Activated naive CD8-positive, alpha-beta T cell (primary cell): ENCODE results near the gene UBL3.

Experiments
- H3K27ac Mint-ChIP-seq: one replicate; pipeline ENCODE4 v1.8.0; 2021; ENCODE audit warnings: mixed read lengths
- H3K27me3 Mint-ChIP-seq: one replicate; pipeline ENCODE4 v1.8.0; 2021; ENCODE audit warnings: mixed read lengths
- H3K36me3 Mint-ChIP-seq: one replicate; pipeline ENCODE4 v1.8.0; 2021; ENCODE audit warnings: mixed read lengths
- H3K4me1 Mint-ChIP-seq: one replicate; pipeline ENCODE4 v1.8.0; 2021; ENCODE audit warnings: low read depth, mixed read lengths
- H3K4me3 Mint-ChIP-seq: one replicate; pipeline ENCODE4 v1.8.0; 2021; ENCODE audit warnings: mild to moderate bottlenecking, mixed read lengths
- H3K9me3 Mint-ChIP-seq: one replicate; pipeline ENCODE4 v1.8.0; 2021; ENCODE audit warnings: low read depth, mixed read lengths

The UBL3 gene

DNA sequence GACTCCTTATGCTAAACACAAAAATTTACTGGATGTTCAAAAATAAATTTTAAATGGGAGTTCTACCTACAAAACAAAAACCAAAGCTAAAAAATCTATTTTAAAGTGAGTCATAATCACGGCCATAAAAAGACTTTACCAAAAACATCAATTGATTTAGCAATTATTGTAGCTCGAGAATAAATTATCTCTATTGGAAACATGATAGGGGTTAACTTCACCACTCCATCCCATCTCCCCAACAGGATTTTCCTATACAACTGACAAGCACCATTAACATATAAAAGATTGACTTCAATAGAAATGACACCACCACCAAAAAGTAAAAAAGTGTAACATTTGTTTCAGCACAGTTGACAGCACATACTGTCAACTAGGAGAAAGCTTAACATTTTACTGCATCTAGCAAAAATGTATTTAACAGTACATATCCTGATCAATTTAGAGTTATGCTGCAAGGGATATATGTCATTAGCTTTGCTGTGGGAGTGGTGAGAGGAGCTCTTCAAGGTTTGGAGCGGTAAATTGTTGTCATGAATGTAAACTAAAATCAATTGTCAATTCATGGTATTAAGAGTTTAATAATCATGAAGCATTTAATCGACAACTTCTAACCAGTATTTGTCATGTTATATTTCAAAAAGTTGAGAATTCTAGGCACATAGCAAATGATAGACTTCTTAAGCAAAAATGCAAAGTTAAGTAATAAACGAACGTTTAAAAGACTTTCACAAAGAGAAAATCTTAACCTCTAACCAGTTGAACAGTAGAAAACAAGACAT lies 3.8 kb downstream of the UBL3 start:
- H3K27ac Mint-ChIP-seq = peak overlapping the region; percentile 46
- H3K4me3 Mint-ChIP-seq = peak overlapping the region; percentile 92
- H3K9me3 Mint-ChIP-seq = no peaks in the 10 kb centered on the region

GRCh38 chr13:29845440-29846056 lies 4.9 kb downstream of the UBL3 start:
- Mint-ChIP-seq H3K27me3 (no peaks in the 10 kb centered on the region), H3K4me1 (peaks cover 67% of the 10 kb centered on the region), H3K4me3 (peak overlapping the region; percentile 42), H3K36me3 (no peaks in the 10 kb centered on the region), H3K9me3 (no peaks in the 10 kb centered on the region), H3K27ac (no peak overlapping the region)

More for the DNA sequence above, 3.8 kb downstream of the UBL3 start:
- Mint-ChIP-seq H3K27me3 (no peaks in the 10 kb centered on the region), H3K4me1 (peaks cover 57% of the 10 kb centered on the region), H3K36me3 (no peaks in the 10 kb centered on the region)

GRCh38 chr13:29844441-29844840 lies 6.0 kb downstream of the UBL3 start:
- Mint-ChIP-seq H3K4me3 (no peak overlapping the region), H3K4me1 (peaks cover 74% of the 10 kb centered on the region), H3K9me3 (no peaks in the 10 kb centered on the region)

DNA sequence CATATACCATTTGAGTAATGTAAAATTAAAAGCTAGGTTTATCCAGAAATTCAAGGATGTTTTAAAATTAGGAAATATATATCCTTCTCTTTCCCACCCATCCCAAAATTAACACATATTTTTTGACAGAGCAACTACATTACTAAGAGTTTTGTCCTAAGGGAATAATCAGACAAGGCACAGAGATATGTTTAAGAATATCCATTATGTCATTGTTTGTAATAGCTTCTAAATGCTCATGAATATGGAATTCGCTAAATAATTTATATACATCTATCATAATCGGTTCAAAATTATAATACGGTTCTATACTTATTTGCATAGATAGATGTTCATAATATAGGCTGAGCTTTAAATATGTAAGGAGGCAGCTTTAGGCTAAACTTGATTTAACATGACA lies 9.8 kb downstream of the UBL3 start:
- H3K27me3 Mint-ChIP-seq = no peaks in the 10 kb centered on the region
- no peaks in the 10 kb centered on the region for H3K36me3 Mint-ChIP-seq
- H3K4me1 Mint-ChIP-seq = peaks cover 81% of the 10 kb centered on the region
- H3K27ac Mint-ChIP-seq = no peak overlapping the region
- H3K4me3 Mint-ChIP-seq = no peak overlapping the region
- H3K9me3 Mint-ChIP-seq = no peaks in the 10 kb centered on the region

More at GRCh38 chr13:29844441-29844840, 6.0 kb downstream of the UBL3 start:
- H3K27ac Mint-ChIP-seq = no peak overlapping the region
- no peaks in the 10 kb centered on the region for H3K27me3 Mint-ChIP-seq
- no peaks in the 10 kb centered on the region for H3K36me3 Mint-ChIP-seq

GRCh38 chr13:29835280-29836061 lies 14.9 kb downstream of the UBL3 start:
- no peaks in the 10 kb centered on the region for H3K27me3 Mint-ChIP-seq
- no peaks in the 10 kb centered on the region for H3K9me3 Mint-ChIP-seq
- no peak overlapping the region for H3K27ac Mint-ChIP-seq
- H3K4me3 Mint-ChIP-seq = no peak overlapping the region
- peaks cover 9% of the 10 kb centered on the region for H3K36me3 Mint-ChIP-seq
- peaks cover 70% of the 10 kb centered on the region for H3K4me1 Mint-ChIP-seq

DNA sequence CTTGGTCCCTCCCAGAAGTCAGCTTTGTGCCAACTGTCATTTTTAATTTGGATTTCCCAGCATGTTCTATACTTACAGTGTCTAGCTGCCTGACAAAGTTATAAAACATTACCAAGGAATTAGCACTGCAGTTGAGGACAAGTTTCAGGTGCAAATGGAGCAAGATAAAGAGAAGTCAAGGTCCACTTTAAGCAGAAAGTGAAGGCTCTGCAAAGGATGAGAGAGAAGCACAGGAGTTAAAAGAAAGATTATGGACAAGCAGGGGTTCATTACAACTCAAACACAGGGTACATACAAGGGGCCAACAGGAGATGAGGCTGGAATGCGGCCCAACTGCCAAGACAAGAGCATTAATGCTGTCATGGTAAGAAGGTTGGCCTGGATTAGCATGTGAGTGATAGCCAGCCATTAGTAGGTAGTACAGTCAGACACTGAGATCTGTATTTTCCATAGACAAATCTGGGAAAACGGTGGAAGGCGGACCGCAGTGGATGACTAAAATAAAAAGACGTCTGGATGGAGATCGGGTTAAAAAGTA lies 17.6 kb downstream of the UBL3 start:
- Mint-ChIP-seq H3K27ac (no peak overlapping the region), H3K4me1 (peaks cover 55% of the 10 kb centered on the region), H3K27me3 (no peaks in the 10 kb centered on the region), H3K4me3 (no peak overlapping the region), H3K9me3 (no peaks in the 10 kb centered on the region), H3K36me3 (peaks cover 9% of the 10 kb centered on the region)

GRCh38 chr13:29830000-29830399 lies 20.4 kb downstream of the UBL3 start:
- Mint-ChIP-seq H3K27me3 (no peaks in the 10 kb centered on the region), H3K4me1 (peaks cover 37% of the 10 kb centered on the region), H3K27ac (no peak overlapping the region), H3K4me3 (no peak overlapping the region), H3K9me3 (no peaks in the 10 kb centered on the region), H3K36me3 (peaks cover 8% of the 10 kb centered on the region)

DNA sequence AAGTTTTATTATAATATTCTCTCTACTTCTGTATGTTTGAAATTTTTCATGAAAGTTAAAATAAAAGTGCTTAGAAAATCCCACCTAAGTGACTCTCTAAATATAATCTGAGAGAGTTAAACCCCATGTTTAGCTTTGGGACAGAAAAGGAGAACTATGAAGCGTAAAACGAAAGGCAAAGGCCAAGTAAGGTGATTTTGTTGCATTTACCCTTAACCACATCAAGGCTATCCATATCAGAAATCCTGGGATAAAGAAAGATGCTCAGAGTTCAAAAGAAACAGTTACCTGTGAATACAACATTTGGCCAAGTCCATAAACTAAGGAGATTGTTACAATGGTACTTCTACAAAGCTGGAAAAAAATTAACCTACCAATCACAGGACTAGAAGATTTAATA lies 31.3 kb downstream of the UBL3 start:
- peaks cover 7% of the 10 kb centered on the region for H3K9me3 Mint-ChIP-seq
- peaks cover 56% of the 10 kb centered on the region for H3K4me1 Mint-ChIP-seq
- no peak overlapping the region for H3K27ac Mint-ChIP-seq
- H3K36me3 Mint-ChIP-seq = peaks cover 9% of the 10 kb centered on the region
- no peak overlapping the region for H3K4me3 Mint-ChIP-seq
- H3K27me3 Mint-ChIP-seq = no peaks in the 10 kb centered on the region

- Mint-ChIP-seq H3K27me3 (no peaks in the 10 kb centered on the region), H3K36me3 (peaks cover 7% of the 10 kb centered on the region), H3K4me1 (peaks cover 61% of the 10 kb centered on the region), H3K9me3 (peaks cover 7% of the 10 kb centered on the region), H3K4me3 (peak overlapping the region; percentile 63), H3K27ac (peak overlapping the region; percentile 85)
Observed at GRCh38 chr13:29817604-29818378, 32.6 kb downstream of the UBL3 start.

GRCh38 chr13:29816715-29817114 lies 33.7 kb downstream of the UBL3 start:
- no peak overlapping the region for H3K27ac Mint-ChIP-seq
- peaks cover 60% of the 10 kb centered on the region for H3K4me1 Mint-ChIP-seq
- peaks cover 3% of the 10 kb centered on the region for H3K9me3 Mint-ChIP-seq
- H3K27me3 Mint-ChIP-seq = no peaks in the 10 kb centered on the region
- H3K36me3 Mint-ChIP-seq = peaks cover 3% of the 10 kb centered on the region
- no peak overlapping the region for H3K4me3 Mint-ChIP-seq

DNA sequence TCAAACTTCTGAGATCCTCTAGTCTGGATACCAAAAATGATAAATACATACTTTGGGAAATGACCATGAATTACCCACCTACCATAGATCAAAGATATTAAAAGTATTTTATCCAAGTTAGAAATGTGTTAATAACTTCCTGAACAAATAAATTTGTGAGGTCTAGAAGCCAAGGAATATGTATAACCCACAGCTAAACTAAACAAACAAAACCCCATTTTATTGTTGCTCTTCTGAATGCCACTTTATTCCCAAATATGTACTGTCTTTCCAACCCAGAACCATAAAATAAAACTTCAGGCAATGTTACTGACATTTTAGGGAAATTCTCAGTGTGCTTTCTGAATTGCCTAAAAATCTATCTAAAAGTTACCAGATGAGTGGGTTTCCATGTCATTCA lies 35.1 kb downstream of the UBL3 start:
- H3K4me1 Mint-ChIP-seq = peaks cover 68% of the 10 kb centered on the region

GRCh38 chr13:29810898-29811297 lies 39.5 kb downstream of the UBL3 start:
- Mint-ChIP-seq H3K36me3 (peaks cover 2% of the 10 kb centered on the region), H3K27me3 (no peaks in the 10 kb centered on the region), H3K4me3 (no peak overlapping the region), H3K27ac (no peak overlapping the region), H3K9me3 (no peaks in the 10 kb centered on the region), H3K4me1 (peaks cover 64% of the 10 kb centered on the region)

More for the DNA sequence above, 35.1 kb downstream of the UBL3 start:
- H3K27ac Mint-ChIP-seq = no peak overlapping the region
- peaks cover 2% of the 10 kb centered on the region for H3K36me3 Mint-ChIP-seq
- H3K9me3 Mint-ChIP-seq = no peaks in the 10 kb centered on the region
- no peak overlapping the region for H3K4me3 Mint-ChIP-seq
- no peaks in the 10 kb centered on the region for H3K27me3 Mint-ChIP-seq

DNA sequence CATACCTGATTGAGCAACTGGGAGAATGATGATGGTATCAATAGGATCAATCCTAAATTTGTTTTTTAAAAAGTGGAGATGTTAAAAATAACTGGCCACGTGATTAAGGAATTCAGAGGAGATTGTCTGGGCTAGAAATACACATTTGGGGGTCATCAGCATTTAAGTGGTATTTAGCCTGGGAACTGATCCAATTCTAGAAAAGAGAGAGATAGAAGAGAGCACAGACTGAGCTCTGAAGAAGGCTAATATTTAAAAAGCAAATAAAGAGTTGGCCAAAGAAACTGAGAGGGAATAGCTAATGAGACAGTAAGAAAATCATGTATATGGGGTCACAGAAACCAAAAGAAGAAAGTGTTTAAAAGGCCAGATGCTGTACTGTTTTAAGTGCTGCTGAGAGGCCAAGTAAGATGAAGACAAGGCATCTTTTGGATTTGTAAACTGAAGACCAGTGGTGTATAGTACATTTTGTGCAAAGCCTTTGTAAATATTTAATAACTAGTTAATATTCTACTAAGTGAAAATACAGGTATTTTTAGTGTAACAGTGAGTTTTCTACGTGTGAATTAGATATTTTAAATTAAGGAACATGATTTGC lies 40.2 kb downstream of the UBL3 start:
- H3K36me3 Mint-ChIP-seq = peaks cover 2% of the 10 kb centered on the region
- no peaks in the 10 kb centered on the region for H3K27me3 Mint-ChIP-seq
- no peaks in the 10 kb centered on the region for H3K9me3 Mint-ChIP-seq
- H3K4me1 Mint-ChIP-seq = peaks cover 60% of the 10 kb centered on the region
- no peak overlapping the region for H3K27ac Mint-ChIP-seq
- no peak overlapping the region for H3K4me3 Mint-ChIP-seq

DNA sequence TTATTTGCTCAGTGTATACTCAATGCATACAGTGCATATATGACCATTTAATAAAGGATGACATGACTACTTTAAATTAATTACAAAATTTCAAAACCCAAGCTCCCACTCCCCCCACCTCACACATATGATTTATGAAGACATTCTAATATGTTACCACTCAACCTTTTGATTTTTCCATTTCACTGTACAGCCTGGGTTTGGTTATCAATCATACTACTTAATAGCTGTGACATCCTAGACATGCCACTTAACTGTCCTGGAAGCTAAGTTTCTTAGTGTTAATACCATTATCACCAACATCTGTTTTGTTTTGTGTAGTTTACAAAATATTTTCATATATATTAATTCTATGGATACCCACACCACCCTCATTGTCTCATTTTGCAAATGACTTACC lies 42.2 kb downstream of the UBL3 start:
- Mint-ChIP-seq H3K9me3 (no peaks in the 10 kb centered on the region), H3K27me3 (no peaks in the 10 kb centered on the region), H3K27ac (no peak overlapping the region), H3K4me1 (peaks cover 54% of the 10 kb centered on the region), H3K36me3 (peaks cover 2% of the 10 kb centered on the region), H3K4me3 (no peak overlapping the region)
